ENCODE data around the gene DOCK4.

DNA sequence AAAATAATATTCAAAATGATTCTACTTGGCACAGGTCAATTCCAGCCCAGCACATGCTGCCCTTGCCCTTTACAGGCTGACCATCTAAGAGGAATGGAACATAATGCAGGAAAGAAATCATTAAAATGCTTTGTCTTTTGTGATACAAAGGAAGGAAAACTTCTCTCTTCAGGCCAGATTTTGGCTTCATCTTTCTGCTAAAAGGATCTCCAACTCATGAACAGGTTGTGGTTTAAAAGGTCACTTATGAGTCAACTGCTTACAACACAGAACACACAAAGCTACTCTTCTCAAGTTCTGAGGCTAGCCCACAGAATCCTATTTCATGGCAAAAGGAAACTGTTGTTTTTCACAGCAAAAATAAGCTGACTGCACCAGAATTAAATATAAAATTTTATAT, 197.1 kb downstream of the DOCK4 start:
- TF ChIP-seq, protein P1, sequence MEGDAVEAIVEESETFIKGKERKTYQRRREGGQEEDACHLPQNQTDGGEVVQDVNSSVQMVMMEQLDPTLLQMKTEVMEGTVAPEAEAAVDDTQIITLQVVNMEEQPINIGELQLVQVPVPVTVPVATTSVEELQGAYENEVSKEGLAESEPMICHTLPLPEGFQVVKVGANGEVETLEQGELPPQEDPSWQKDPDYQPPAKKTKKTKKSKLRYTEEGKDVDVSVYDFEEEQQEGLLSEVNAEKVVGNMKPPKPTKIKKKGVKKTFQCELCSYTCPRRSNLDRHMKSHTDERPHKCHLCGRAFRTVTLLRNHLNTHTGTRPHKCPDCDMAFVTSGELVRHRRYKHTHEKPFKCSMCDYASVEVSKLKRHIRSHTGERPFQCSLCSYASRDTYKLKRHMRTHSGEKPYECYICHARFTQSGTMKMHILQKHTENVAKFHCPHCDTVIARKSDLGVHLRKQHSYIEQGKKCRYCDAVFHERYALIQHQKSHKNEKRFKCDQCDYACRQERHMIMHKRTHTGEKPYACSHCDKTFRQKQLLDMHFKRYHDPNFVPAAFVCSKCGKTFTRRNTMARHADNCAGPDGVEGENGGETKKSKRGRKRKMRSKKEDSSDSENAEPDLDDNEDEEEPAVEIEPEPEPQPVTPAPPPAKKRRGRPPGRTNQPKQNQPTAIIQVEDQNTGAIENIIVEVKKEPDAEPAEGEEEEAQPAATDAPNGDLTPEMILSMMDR (conservative IDR thresholded peaks at IDR 0.05; ENCODE audit: low read length) = no peak
- TF ChIP-seq EZH2phosphoT487 (IDR thresholded peaks at IDR 0.05; ENCODE audit: borderline replicate concordance) = no peak
